ACC112 (cell line): Measurements from ENCODE around the gene TTLL13.
"Not testable (repeated sequence)": the region's sequence is repeated elsewhere in the genome, so short reads cannot be mapped to it uniquely, and the experiment has no call there.

ENCODE experiments used
- H2AFZ ChIP-seq: fragments of 200-600 bp; sonication (generic); one replicate; pipeline ENCODE4 v1.6.0; 2017; ENCODE audit warnings: antibody characterized with exemption, low read length; ENCODE audit not compliant: unreplicated experiment
- H3K27ac ChIP-seq: fragments of 200-600 bp; sonication (generic); 2 replicates; pipeline ENCODE4 v1.5.1; 2014; ENCODE audit warnings: low read depth, mild to moderate bottlenecking, antibody characterized with exemption, low read length, moderate library complexity
- H3K27me3 ChIP-seq: fragments of 200-600 bp; sonication (generic); 2 replicates; pipeline ENCODE4 v1.6.1; 2014; ENCODE audit warnings: mild to moderate bottlenecking, antibody characterized with exemption, low read length, moderate library complexity, mixed read lengths; ENCODE audit not compliant: insufficient read depth
- H3K36me3 ChIP-seq: fragments of 200-600 bp; sonication (generic); 2 replicates; pipeline ENCODE4 v1.6.1; 2016; ENCODE audit warnings: mild to moderate bottlenecking, antibody characterized with exemption, low read length, moderate library complexity, mixed read lengths; ENCODE audit not compliant: insufficient read depth
- H3K4me1 ChIP-seq: fragments of 200-600 bp; sonication (generic); one replicate; pipeline ENCODE4 v1.6.1; 2016; ENCODE audit warnings: low read length, mixed read lengths; ENCODE audit not compliant: insufficient read depth, unreplicated experiment, control insufficient read depth
- H3K4me3 ChIP-seq: fragments of 200-600 bp; sonication (generic); 2 replicates; pipeline ENCODE4 v1.5.1; 2014; ENCODE audit warnings: mild to moderate bottlenecking, low read depth, low read length
- H3K79me2 ChIP-seq: fragments of 200-600 bp; sonication (generic); one replicate; pipeline ENCODE4 v1.6.0; 2016; ENCODE audit warnings: low read length; ENCODE audit not compliant: control insufficient read depth, unreplicated experiment, insufficient read depth

Gene TTLL13

GRCh38 chr15:90241343-90242192 is 7.8 kb upstream of the TTLL13 start:
- no peak overlapping the region for H3K4me3 ChIP-seq
- no peaks in the 10 kb centered on the region for H3K36me3 ChIP-seq
- H3K79me2 ChIP-seq, result no peaks in the 10 kb centered on the region
- H3K4me1 ChIP-seq, result no peaks in the 10 kb centered on the region
- H3K27ac ChIP-seq, result no peak overlapping the region
- no peak overlapping the region for H2AFZ ChIP-seq
- H3K27me3 ChIP-seq, result no peaks in the 10 kb centered on the region

- Histone ChIP-seq H3K79me2 (no peaks in the 10 kb centered on the region), H3K27me3 (no peaks in the 10 kb centered on the region), H3K4me1 (no peaks in the 10 kb centered on the region), H3K36me3 (no peaks in the 10 kb centered on the region), H3K4me3 (no peak overlapping the region), H2AFZ (no peak overlapping the region), H3K27ac (no peak overlapping the region)
Measured at GRCh38 chr15:90243943-90244639, 5.3 kb upstream of the TTLL13 start.

- Histone ChIP-seq H3K4me3 (peak overlapping the region; percentile 86), H3K4me1 (no peaks in the 10 kb centered on the region), H3K36me3 (no peaks in the 10 kb centered on the region), H3K27ac (no peak overlapping the region), H2AFZ (peak overlapping the region; percentile 20), H3K79me2 (no peaks in the 10 kb centered on the region), H3K27me3 (no peaks in the 10 kb centered on the region)
Measured at GRCh38 chr15:90248789-90249202, 560 bp upstream of the TTLL13 start.

- Histone ChIP-seq H3K36me3 (no peaks in the 10 kb centered on the region), H3K4me1 (peaks cover 12% of the 10 kb centered on the region), H3K27me3 (no peaks in the 10 kb centered on the region), H3K79me2 (no peaks in the 10 kb centered on the region), H3K27ac (no peak overlapping the region), H2AFZ (no peak overlapping the region), H3K4me3 (no peak overlapping the region)
Measured at GRCh38 chr15:90257776-90258175, 8.4 kb downstream of the TTLL13 start.

GRCh38 chr15:90259524-90259923 is 10.2 kb downstream of the TTLL13 start:
- Histone ChIP-seq H3K27me3 (no peaks in the 10 kb centered on the region), H2AFZ (no peak overlapping the region), H3K4me1 (peaks cover 19% of the 10 kb centered on the region), H3K79me2 (no peaks in the 10 kb centered on the region), H3K4me3 (no peak overlapping the region), H3K36me3 (no peaks in the 10 kb centered on the region), H3K27ac (0 out of 2 replicates have a peak overlapping the region, but pooled peaks have one; percentile 17)

- H2AFZ ChIP-seq, H3K27ac ChIP-seq, H3K4me3 ChIP-seq, H3K79me2 ChIP-seq, H3K27me3 ChIP-seq, H3K36me3 ChIP-seq: not testable (repeated sequence)
- peaks cover 23% of the 10 kb centered on the region for H3K4me1 ChIP-seq
Measured at GRCh38 chr15:90260731-90261130, 11.4 kb downstream of the TTLL13 start.

- H3K27ac ChIP-seq, result peak overlapping the region; percentile 66
- H3K79me2 ChIP-seq, result peaks cover 15% of the 10 kb centered on the region
- H2AFZ ChIP-seq, result no peak overlapping the region
- peaks cover 26% of the 10 kb centered on the region for H3K4me1 ChIP-seq
- H3K36me3 ChIP-seq, result no peaks in the 10 kb centered on the region
- H3K4me3 ChIP-seq, result no peak overlapping the region
- H3K27me3 ChIP-seq, result no peaks in the 10 kb centered on the region
Measured at GRCh38 chr15:90261811-90262210, 12.5 kb downstream of the TTLL13 start.

- Histone ChIP-seq H2AFZ (no peak overlapping the region), H3K36me3 (no peaks in the 10 kb centered on the region), H3K79me2 (peaks cover 21% of the 10 kb centered on the region), H3K27me3 (no peaks in the 10 kb centered on the region), H3K4me3 (no peak overlapping the region), H3K27ac (peak overlapping the region; percentile 66), H3K4me1 (peaks cover 32% of the 10 kb centered on the region)
Measured at GRCh38 chr15:90262426-90262825, 13.1 kb downstream of the TTLL13 start.

GRCh38 chr15:90264671-90265070 is 15.3 kb downstream of the TTLL13 start:
- H3K27ac ChIP-seq, result peak overlapping the region; percentile 84

GRCh38 chr15:90265271-90266060 is 16.1 kb downstream of the TTLL13 start, which contains the start of gene NGRN:
Gene NGRN (plus strand): TSS chr15:90265672. CDS start chr15:90265713, 41 bp downstream.
- H3K4me3 ChIP-seq, result peak within 1 kb of the TSS; percentile 94

More at GRCh38 chr15:90264671-90265070, 15.3 kb downstream of the TTLL13 start:
- Histone ChIP-seq H3K27me3 (no peaks in the 10 kb centered on the region), H3K36me3 (0 out of 2 replicates have a peak, but pooled peaks cover 3% of the 10 kb centered on the region), H2AFZ (peak overlapping the region; percentile 43), H3K4me1 (peaks cover 42% of the 10 kb centered on the region), H3K4me3 (peak overlapping the region; percentile 94), H3K79me2 (peaks cover 39% of the 10 kb centered on the region)

More at GRCh38 chr15:90265271-90266060, 16.1 kb downstream of the TTLL13 start, which contains the start of gene NGRN:
- Histone ChIP-seq H2AFZ (peak within 1 kb of the TSS; percentile 87), H3K4me1 (peaks cover 42% of the 10 kb centered on the region), H3K36me3 (0 out of 2 replicates have a peak, but pooled peaks cover 5% of the 10 kb centered on the region), H3K27ac (peak within 1 kb of the TSS; percentile 84), H3K27me3 (no peaks in the 10 kb centered on the region), H3K79me2 (peaks cover 47% of the 10 kb centered on the region)
